Chondrocyte (in vitro differentiated cells): Measurements from ENCODE around the gene TTC28. TPM values are rescaled to one million over a fixed set of nuclear protein-coding genes. Genes with fewer than 3 reads are reported as not detected.

Source experiments
- DNase-seq: peaks from one replicate; pipeline ENCODE4 v3.0.0; 2021; ENCODE audit warnings: mixed read lengths, low spot score
- H3K27ac Mint-ChIP-seq: one replicate; pipeline ENCODE4 v1.8.0; 2021; ENCODE audit warnings: mild to moderate bottlenecking, moderate library complexity, mixed read lengths; ENCODE audit not compliant: unreplicated experiment
- H3K27me3 Mint-ChIP-seq: 2 replicates; pipeline ENCODE4 v1.8.0; 2021; ENCODE audit warnings: low read depth, mixed read lengths
- H3K36me3 Mint-ChIP-seq: 2 replicates; pipeline ENCODE4 v1.8.0; 2021; ENCODE audit warnings: low read depth, mixed read lengths
- H3K4me1 Mint-ChIP-seq: 2 replicates; pipeline ENCODE4 v1.8.0; 2021; ENCODE audit warnings: low read depth, mild to moderate bottlenecking, mixed read lengths
- H3K4me3 Mint-ChIP-seq: one replicate; pipeline ENCODE4 v1.8.0; 2021; ENCODE audit warnings: mild to moderate bottlenecking, moderate library complexity, mixed read lengths; ENCODE audit not compliant: unreplicated experiment
- H3K9me3 Mint-ChIP-seq: 2 replicates; pipeline ENCODE4 v1.8.0; 2021; ENCODE audit warnings: low read depth, mixed read lengths
- CTCF ChIP-seq: fragments of 200-600 bp; sonication (generic); IDR thresholded peaks from 2 replicates; pipeline ENCODE4 v1.5.0; 2021; ENCODE audit warnings: antibody characterized with exemption, mild to moderate bottlenecking, moderate library complexity
- total RNA-seq: library from RNA; stranded (reverse); gene quantifications from 3 replicates; pipeline ENCODE4 v1.2.1, GENCODE V29; 2021

The TTC28 gene
- total RNA-seq, 1 donor from 2014 or later, result 38.3 TPM

GRCh38 chr22:28607795-28608194, 71.8 kb downstream of the TTC28 start:
- TF ChIP-seq CTCF, result no peak
- Mint-ChIP-seq H3K4me3 (no peak overlapping the region), H3K9me3 (peaks cover 10% of the 10 kb centered on the region), H3K36me3 (peaks cover 4% of the 10 kb centered on the region), H3K4me1 (peaks cover 8% of the 10 kb centered on the region), H3K27ac (no peak overlapping the region), H3K27me3 (no peaks in the 10 kb centered on the region)
- no peak for DNase-seq

- no peak for DNase-seq
- TF ChIP-seq CTCF, result no peak
- H3K27ac Mint-ChIP-seq, result no peak overlapping the region
Observed at GRCh38 chr22:28604966-28605761, 74.5 kb downstream of the TTC28 start.

GRCh38 chr22:28601915-28602314, 77.7 kb downstream of the TTC28 start:
- TF ChIP-seq CTCF, result no peak
- Mint-ChIP-seq H3K36me3 (no peaks in the 10 kb centered on the region), H3K4me3 (no peak overlapping the region), H3K27ac (no peak overlapping the region), H3K9me3 (no peaks in the 10 kb centered on the region), H3K4me1 (peaks cover 9% of the 10 kb centered on the region), H3K27me3 (no peaks in the 10 kb centered on the region)
- no peak for DNase-seq

More at GRCh38 chr22:28604966-28605761, 74.5 kb downstream of the TTC28 start:
- no peaks in the 10 kb centered on the region for H3K9me3 Mint-ChIP-seq
- no peak overlapping the region for H3K4me3 Mint-ChIP-seq
- H3K36me3 Mint-ChIP-seq, result no peaks in the 10 kb centered on the region
- peaks cover 4% of the 10 kb centered on the region for H3K4me1 Mint-ChIP-seq
- no peaks in the 10 kb centered on the region for H3K27me3 Mint-ChIP-seq

GRCh38 chr22:28600546-28601143, 79.0 kb downstream of the TTC28 start:
- H3K36me3 Mint-ChIP-seq, result no peaks in the 10 kb centered on the region
- no peaks in the 10 kb centered on the region for H3K27me3 Mint-ChIP-seq
- peak; percentile 88 for TF ChIP-seq CTCF
- H3K27ac Mint-ChIP-seq, result no peak overlapping the region
- no peak for DNase-seq
- no peaks in the 10 kb centered on the region for H3K9me3 Mint-ChIP-seq
- peaks cover 16% of the 10 kb centered on the region for H3K4me1 Mint-ChIP-seq
- H3K4me3 Mint-ChIP-seq, result no peak overlapping the region

GRCh38 chr22:28599693-28600092, 79.9 kb downstream of the TTC28 start:
- Mint-ChIP-seq H3K4me1 (peaks cover 22% of the 10 kb centered on the region), H3K27ac (no peak overlapping the region), H3K4me3 (no peak overlapping the region), H3K9me3 (no peaks in the 10 kb centered on the region), H3K36me3 (no peaks in the 10 kb centered on the region), H3K27me3 (no peaks in the 10 kb centered on the region)
- no peak for TF ChIP-seq CTCF
- no peak for DNase-seq
